Esophagus squamous epithelium (tissue), 5 donors: ENCODE data around the gene GRID2. TPM values are rescaled to one million over a fixed set of nuclear protein-coding genes. Genes with fewer than 3 reads are reported as not detected.
A peak's percentile ranks its signal among the peaks of the same experiment; 100 is the strongest.

Source experiments
- DNase-seq: peaks from one replicate; lab custom pipeline; 2025; lab: John Stamatoyannopoulos, UW
- H3K27ac ChIP-seq, 4 donors: fragments of 200-600 bp; sonication (generic); one replicate each; pipeline ENCODE4 v1.5.1; 2016 to 2019; ENCODE audit warnings: mild to moderate bottlenecking in 1 of 4
- H3K27me3 ChIP-seq, 4 donors: fragments of 200-600 bp; sonication (generic); 1 replicate in 3 of 4; 2 replicates in 1 of 4; pipeline versions ENCODE4 v1.5.1 to v1.6.0; 2017 to 2021; ENCODE audit warnings: antibody characterized with exemption in 1 of 4
- H3K36me3 ChIP-seq, 3 donors: fragments of 200-600 bp; sonication (generic); one replicate each; pipeline ENCODE4 v1.5.1; 2016 to 2019
- H3K4me1 ChIP-seq, 3 donors: fragments of 200-600 bp; sonication (generic); one replicate each; pipeline ENCODE4 v1.5.1; 2017 to 2019
- H3K4me3 ChIP-seq, 4 donors: fragments of 200-600 bp; sonication (generic); 1 replicate in 3 of 4; 2 replicates in 1 of 4; pipeline ENCODE4 v1.5.1; 2016 to 2019; ENCODE audit warnings: mild to moderate bottlenecking in 2 of 4, moderate library complexity in 1 of 4
- H3K9me3 ChIP-seq, 3 donors: fragments of 200-600 bp; sonication (generic); one replicate each; pipeline ENCODE4 v1.5.1; 2016 to 2019
- POLR2A ChIP-seq, 4 donors: fragments of 450-650 bp; IDR thresholded peaks; one replicate each; pipeline ENCODE4 v1.6.1; 2017; ENCODE audit warnings: antibody characterized with exemption in 4 of 4, mild to moderate bottlenecking in 4 of 4, moderate library complexity in 3 of 4
- WGBS, 2 donors: methylation state at CpG; one replicate each; pipeline ENCODE4 v1.1.5; 2018; 5-methylcytosine and 5-hydroxymethylcytosine counted together
- intact Hi-C: fragments of 100-400 bp; cut with DNase I; formaldehyde crosslinking; loops from one replicate; pipeline ENCODE4 v1.15.0; 2022
- total RNA-seq, 4 donors: library from RNA; depleted of rRNA; stranded (reverse); fragments of >200 nt; gene quantifications; one replicate each; pipeline ENCODE4 v1.1.0, GENCODE V29; 2016
- TF ChIP-seq, protein P1 (sequence below), 6 experiments: fragments of 450-650 bp in 4 of 6; fragments of 200-600 bp in 2 of 6; sonication (generic) in 2 of 6; IDR thresholded peaks; one replicate each; pipeline ENCODE4 v1.5.1; 2016 to 2019; ENCODE audit warnings: antibody characterized with exemption in 6 of 6, mild to moderate bottlenecking in 4 of 6, moderate library complexity in 4 of 6
- donor health status: DM: yes; HTN: yes; CAD: no.

Gene GRID2
- total RNA-seq, 4 donors from 2014 or later = not detected

DNA sequence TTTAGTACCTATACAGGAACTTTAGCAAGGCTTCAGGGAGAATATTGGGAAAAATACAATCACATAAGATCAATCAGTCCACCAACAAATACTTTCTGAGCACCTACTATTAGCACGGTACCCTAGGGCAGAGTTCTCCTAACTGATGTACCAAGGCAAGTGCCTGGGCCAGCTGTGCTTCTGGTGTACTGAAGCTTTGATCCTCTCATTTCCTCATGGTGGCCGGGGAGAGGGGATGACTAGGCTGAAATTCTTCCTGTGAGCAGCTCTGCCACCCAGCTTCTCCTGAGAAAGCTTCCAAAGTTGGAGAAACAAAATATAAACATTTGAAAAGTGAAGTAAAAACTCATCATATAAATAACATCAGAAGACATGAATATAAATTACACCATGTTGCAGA is 1475.5 kb downstream of the GRID2 start:
- Histone ChIP-seq H3K9me3 (no peaks in the 10 kb centered on the region), H3K27me3 (no peaks in the 10 kb centered on the region), H3K4me3 (no peak overlapping the region), H3K4me1 (peaks cover 0 to 10% (median 0%) of the 10 kb centered on the region in 3 donors), H3K36me3 (no peaks in the 10 kb centered on the region), H3K27ac (no peak overlapping the region)
- no peak for DNase-seq
- TF ChIP-seq, protein P1, sequence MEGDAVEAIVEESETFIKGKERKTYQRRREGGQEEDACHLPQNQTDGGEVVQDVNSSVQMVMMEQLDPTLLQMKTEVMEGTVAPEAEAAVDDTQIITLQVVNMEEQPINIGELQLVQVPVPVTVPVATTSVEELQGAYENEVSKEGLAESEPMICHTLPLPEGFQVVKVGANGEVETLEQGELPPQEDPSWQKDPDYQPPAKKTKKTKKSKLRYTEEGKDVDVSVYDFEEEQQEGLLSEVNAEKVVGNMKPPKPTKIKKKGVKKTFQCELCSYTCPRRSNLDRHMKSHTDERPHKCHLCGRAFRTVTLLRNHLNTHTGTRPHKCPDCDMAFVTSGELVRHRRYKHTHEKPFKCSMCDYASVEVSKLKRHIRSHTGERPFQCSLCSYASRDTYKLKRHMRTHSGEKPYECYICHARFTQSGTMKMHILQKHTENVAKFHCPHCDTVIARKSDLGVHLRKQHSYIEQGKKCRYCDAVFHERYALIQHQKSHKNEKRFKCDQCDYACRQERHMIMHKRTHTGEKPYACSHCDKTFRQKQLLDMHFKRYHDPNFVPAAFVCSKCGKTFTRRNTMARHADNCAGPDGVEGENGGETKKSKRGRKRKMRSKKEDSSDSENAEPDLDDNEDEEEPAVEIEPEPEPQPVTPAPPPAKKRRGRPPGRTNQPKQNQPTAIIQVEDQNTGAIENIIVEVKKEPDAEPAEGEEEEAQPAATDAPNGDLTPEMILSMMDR (IDR thresholded peaks at IDR 0.05) = no peak
- TF ChIP-seq POLR2A (IDR thresholded peaks at IDR 0.05) = no peak
- WGBS, 2 donors = 38 to 59% methylated on average over 2 of the region's 2 CpGs
- intact Hi-C loops = no loop called here

DNA sequence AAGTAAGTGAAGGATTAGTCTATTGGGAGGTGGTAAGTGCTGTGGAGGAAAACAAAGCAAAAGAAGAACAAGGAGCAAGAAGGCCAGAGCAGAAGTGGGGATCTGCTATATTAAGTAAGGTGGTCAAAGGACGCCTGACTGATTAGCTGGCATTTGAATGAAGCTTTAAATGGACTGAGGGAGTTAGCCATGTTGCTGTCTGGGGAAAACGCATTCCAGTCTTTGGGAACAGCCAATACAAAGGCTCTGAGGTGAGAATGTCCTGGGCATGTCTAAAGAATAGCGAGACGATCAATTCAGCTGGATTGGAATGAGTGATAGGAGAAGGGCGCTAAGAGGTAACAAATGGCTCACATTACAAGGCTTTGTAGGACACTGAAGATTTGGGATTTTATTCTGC is 1476.3 kb downstream of the GRID2 start:
- intact Hi-C loops = no loop called here
- no peaks in the 10 kb centered on the region for H3K9me3 ChIP-seq

GRCh38 chr4:93781198-93781597 is 1477.4 kb downstream of the GRID2 start:
- H3K4me1 ChIP-seq = peaks cover 0 to 10% (median 0%) of the 10 kb centered on the region in 3 donors
- no peaks in the 10 kb centered on the region for H3K27me3 ChIP-seq
- no peak overlapping the region for H3K4me3 ChIP-seq
- WGBS, 2 donors = 73 to 94% methylated on average over 2 to 9 of the region's 9 CpGs
- no peaks in the 10 kb centered on the region for H3K36me3 ChIP-seq
- TF ChIP-seq, protein P1 (IDR thresholded peaks at IDR 0.05) = no peak
- TF ChIP-seq POLR2A (IDR thresholded peaks at IDR 0.05) = no peak
- no peak overlapping the region for H3K27ac ChIP-seq
- no peaks in the 10 kb centered on the region for H3K9me3 ChIP-seq
- intact Hi-C loops = no loop called here
- no peak for DNase-seq

More for the DNA sequence above, 1476.3 kb downstream of the GRID2 start:
- Histone ChIP-seq H3K27me3 (no peaks in the 10 kb centered on the region), H3K27ac (no peak overlapping the region), H3K4me3 (no peak overlapping the region), H3K4me1 (peaks cover 0 to 10% (median 0%) of the 10 kb centered on the region in 3 donors), H3K36me3 (no peaks in the 10 kb centered on the region)
- TF ChIP-seq, protein P1 (IDR thresholded peaks at IDR 0.05) = no peak
- 88 to 94% methylated on average over 5 of the region's 5 CpGs for WGBS, 2 donors
- DNase-seq = no peak

- Histone ChIP-seq H3K4me3 (no peak overlapping the region), H3K4me1 (no peaks in the 10 kb centered on the region), H3K9me3 (no peaks in the 10 kb centered on the region), H3K27me3 (no peaks in the 10 kb centered on the region), H3K36me3 (no peaks in the 10 kb centered on the region), H3K27ac (no peak overlapping the region)
- 66 to 67% methylated on average over 2 of the region's 2 CpGs for WGBS, 2 donors
- no peak for DNase-seq
- intact Hi-C loops = no loop called here
- TF ChIP-seq, protein P1 (IDR thresholded peaks at IDR 0.05) = no peak
- TF ChIP-seq POLR2A (IDR thresholded peaks at IDR 0.05) = no peak
These were observed 1482.4 kb downstream of the GRID2 start for GRCh38 chr4:93786149-93786548.

- 74 to 94% methylated on average over 1 of the region's 1 CpG for WGBS, 2 donors
- H3K4me1 ChIP-seq = no peaks in the 10 kb centered on the region
- no peaks in the 10 kb centered on the region for H3K9me3 ChIP-seq
- H3K27me3 ChIP-seq = no peaks in the 10 kb centered on the region
- intact Hi-C loops = no loop called here
- H3K4me3 ChIP-seq = no peak overlapping the region
- no peak overlapping the region for H3K27ac ChIP-seq
- no peaks in the 10 kb centered on the region for H3K36me3 ChIP-seq
- no peak for TF ChIP-seq POLR2A (IDR thresholded peaks at IDR 0.05)
- TF ChIP-seq, protein P1 (IDR thresholded peaks at IDR 0.05) = peak in 4 of 6 experiments; percentile 15 to 42 (median 23)
- no peak for DNase-seq
These were observed 1484.9 kb downstream of the GRID2 start for GRCh38 chr4:93788712-93789111.
